Keratinocyte (primary cell): ENCODE results near the gene NMRK2. TPM values are rescaled to one million over a fixed set of nuclear protein-coding genes. Genes with fewer than 3 reads are reported as not detected.

Experiments used
- DNase-seq: peaks from one replicate; pipeline ENCODE4 v3.0.0-alpha.2; 2011; ENCODE audit warnings: low read depth, missing footprints, low spot score
- FAIRE-seq: peaks from 2 replicates; lab custom pipeline; 2011; peaks lifted over from hg19 to GRCh38; lab: Jason Lieb, UNC
- H2AFZ ChIP-seq: 2 replicates; pipeline ENCODE4 v1.6.0; 2012; ENCODE audit warnings: low read length, control low read depth, inconsistent platforms; ENCODE audit not compliant: control insufficient read depth
- H3K27ac ChIP-seq: 2 replicates; pipeline ENCODE4 v1.5.1; 2011; ENCODE audit warnings: low read length; ENCODE audit not compliant: control insufficient read depth, insufficient read depth
- H3K27me3 ChIP-seq: 3 replicates; pipeline ENCODE4 v1.6.0; 2011; ENCODE audit warnings: low read length; ENCODE audit not compliant: control insufficient read depth, insufficient read depth; ENCODE audit errors: extremely low read depth
- H3K36me3 ChIP-seq, 2 experiments: 2 replicates in 1 of 2; 3 replicates in 1 of 2; pipeline ENCODE4 v1.5.1; 2011; ENCODE audit warnings: low read length in 2 of 2, mild to moderate bottlenecking in 1 of 2; ENCODE audit not compliant: control insufficient read depth in 2 of 2, insufficient read depth in 2 of 2; ENCODE audit errors: extremely low read depth in 1 of 2
- H3K4me1 ChIP-seq: 3 replicates; pipeline ENCODE4 v1.5.1; 2011; ENCODE audit warnings: low read length; ENCODE audit not compliant: control insufficient read depth, insufficient read depth; ENCODE audit errors: extremely low read depth
- H3K4me2 ChIP-seq: 3 replicates; pipeline ENCODE4 v1.6.0; 2011; ENCODE audit warnings: low read depth, low read length; ENCODE audit not compliant: control insufficient read depth, insufficient read depth; ENCODE audit errors: extremely low read depth
- H3K4me3 ChIP-seq, 3 experiments: fragments of 200-600 bp in 1 of 3; sonication (generic) in 1 of 3; 2 replicates in 2 of 3; 3 replicates in 1 of 3; pipeline ENCODE4 v1.5.1; 2011 to 2016; ENCODE audit warnings: low read length in 3 of 3, mild to moderate bottlenecking in 3 of 3, control low read depth in 2 of 3, inconsistent platforms in 1 of 3, low read depth in 1 of 3, mixed read lengths in 1 of 3, mixed run types in 1 of 3, moderate library complexity in 1 of 3; ENCODE audit not compliant: control insufficient read depth in 2 of 3, insufficient read depth in 2 of 3; ENCODE audit errors: extremely low read depth in 1 of 3
- H3K79me2 ChIP-seq: 2 replicates; pipeline ENCODE4 v1.6.0; 2012; ENCODE audit warnings: low read length; ENCODE audit not compliant: control insufficient read depth, insufficient read depth
- H3K9ac ChIP-seq: 3 replicates; pipeline ENCODE4 v1.6.0; 2011; ENCODE audit warnings: low read length; ENCODE audit not compliant: control insufficient read depth, insufficient read depth; ENCODE audit errors: extremely low read depth
- H3K9me1 ChIP-seq: 3 replicates; pipeline ENCODE4 v1.6.0; 2011; ENCODE audit warnings: low read length; ENCODE audit not compliant: control insufficient read depth, insufficient read depth; ENCODE audit errors: extremely low read depth
- H3K9me3 ChIP-seq: 2 replicates; pipeline ENCODE4 v1.5.1; 2012; ENCODE audit warnings: low read depth, low read length; ENCODE audit not compliant: control insufficient read depth
- H4K20me1 ChIP-seq: 3 replicates; pipeline ENCODE4 v1.6.0; 2011; ENCODE audit warnings: low read length; ENCODE audit not compliant: control insufficient read depth, insufficient read depth; ENCODE audit errors: extremely low read depth
- CTCF ChIP-seq, 3 experiments: IDR thresholded peaks in 1 of 3; conservative IDR thresholded peaks in 1 of 3; optimal IDR thresholded peaks in 1 of 3; 2 replicates in 2 of 3; 3 replicates in 1 of 3; pipeline versions ENCODE3 to v1.5.1; 2011; ENCODE audit warnings: low read length in 3 of 3, mild to moderate bottlenecking in 3 of 3, moderate library complexity in 2 of 3, control low read depth in 1 of 3, inconsistent platforms in 1 of 3; ENCODE audit not compliant: insufficient read depth in 2 of 3; ENCODE audit errors: extremely low read depth in 1 of 3
- EZH2 ChIP-seq: IDR thresholded peaks from one replicate; pipeline ENCODE4 v1.6.1; 2012; ENCODE audit warnings: inconsistent platforms, mild to moderate bottlenecking, low read length, moderate library complexity
- dilution Hi-C: fragments of 300-500 bp; cut with MboI; formaldehyde crosslinking; loops from one replicate; pipeline ENCODE4 v1.7.0; 2020; ENCODE audit warnings: low sequenced_read_pairs; ENCODE audit not compliant: extremely low pct_ligation_motif_present
- polyA plus RNA-seq, 5 experiments: library from polyadenylated mRNA; depleted of rRNA in 3 of 5; stranded (reverse) in 3 of 5; stranded (forward) in 1 of 5; unstranded in 1 of 5; fragments of >200 nt; gene quantifications; 1 replicate in 1 of 5; 2 replicates in 3 of 5; 3 replicates in 1 of 5; pipeline versions ENCODE4 v1.2.1 to v1.2.3, GENCODE V29; 2011 to 2012; ENCODE audit warnings: missing spikeins in 2 of 5, low read depth in 1 of 5, low replicate concordance in 1 of 5
- small RNA-seq, 3 experiments: library from RNA; depleted of rRNA; stranded (forward); fragments of <200 nt; gene quantifications; one replicate each; pipeline ENCODE3, GENCODE V24; 2012; ENCODE audit warnings: low read depth in 3 of 3, low replicate concordance in 1 of 3; ENCODE audit not compliant: insufficient read length in 3 of 3

NMRK2 gene
- polyA plus RNA-seq, 1 donor (not counting 4 experiments of a cell fraction or from before 2014, with no cell fraction given), result not detected

DNA sequence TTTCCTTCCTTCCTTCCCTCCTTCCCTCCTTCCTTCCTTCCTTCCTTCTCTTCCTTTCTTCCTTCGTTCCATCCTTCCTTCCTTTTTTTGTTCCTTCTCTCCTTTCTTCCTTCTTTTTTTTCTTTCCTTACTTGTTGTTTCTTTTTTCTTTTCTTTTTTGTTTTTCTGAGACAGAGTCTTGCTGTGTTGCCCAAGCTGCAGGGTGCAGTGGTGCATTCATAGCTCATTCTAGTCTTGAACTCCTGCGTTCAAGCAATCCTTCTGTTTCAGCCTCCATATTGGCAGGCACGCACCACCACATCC is 57.9 kb downstream of the NMRK2 start:
- no peaks in the 10 kb centered on the region for H3K27me3 ChIP-seq
- no peaks in the 10 kb centered on the region for H3K79me2 ChIP-seq
- peaks cover 19% of the 10 kb centered on the region for H3K4me1 ChIP-seq
- dilution Hi-C loops, result no loop called here
- TF ChIP-seq CTCF (optimal IDR thresholded peaks at IDR 0.05 in 1 of 3, IDR thresholded peaks at IDR 0.05 in 1 of 3, conservative IDR thresholded peaks at IDR 0.05 in 1 of 3; ENCODE audit: extremely low read depth in 1 of 3, insufficient read depth in 2 of 3, low read length in 3 of 3) (no peak), EZH2 (no peak)
- H3K36me3 ChIP-seq, result no peaks in the 10 kb centered on the region
- no peak overlapping the region for H3K4me3 ChIP-seq
- no peak for DNase-seq
- H3K9ac ChIP-seq, result no peak overlapping the region
- FAIRE-seq, result no peak
- peaks cover 6% of the 10 kb centered on the region for H4K20me1 ChIP-seq
- no peaks in the 10 kb centered on the region for H3K9me3 ChIP-seq
- H3K9me1 ChIP-seq, result no peaks in the 10 kb centered on the region
- H3K27ac ChIP-seq, result no peak overlapping the region
- peak overlapping the region; percentile 4 for H2AFZ ChIP-seq
- no peak overlapping the region for H3K4me2 ChIP-seq

Small RNA genes within 50 kb of the gene (small RNA-seq; reads per million reads assigned to genes)
- 0 reads per million in 3 experiments for gene RN7SL202P
- 59.0 to 3,040 (median 417) reads per million in 3 experiments for gene SNORD37

Other genes starting within 250 kb of the NMRK2 start
- 3.6 to 8.2 TPM (median 3.8 TPM) in 3 replicates for gene PIP5K1C, start 232.6 kb upstream of the NMRK2 start, polyA plus RNA-seq
- 0.02 to 0.08 TPM in 2 of 3 replicates, not detected in the other for gene TJP3, start 224.7 kb upstream of the NMRK2 start, polyA plus RNA-seq
- 5.6 to 14.0 TPM (median 6.7 TPM) in 3 replicates for gene APBA3, start 171.4 kb upstream of the NMRK2 start, polyA plus RNA-seq
- gene MRPL54, start 170.4 kb upstream of the NMRK2 start, polyA plus RNA-seq, result 27.0 to 35.6 TPM (median 30.0 TPM) in 3 replicates
- gene RAX2, start 160.8 kb upstream of the NMRK2 start, polyA plus RNA-seq, result not detected in 3 replicates
- 0.05 to 0.27 TPM (median 0.16 TPM) in 3 replicates for gene MATK, start 146.7 kb upstream of the NMRK2 start, polyA plus RNA-seq
- not detected in 3 replicates for gene ZFR2, start 64.0 kb upstream of the NMRK2 start, polyA plus RNA-seq
- gene ATCAY, start 52.4 kb upstream of the NMRK2 start, polyA plus RNA-seq, result not detected in 3 replicates
- gene DAPK3, start 38.0 kb downstream of the NMRK2 start, polyA plus RNA-seq, result 57.3 to 94.7 TPM (median 60.8 TPM) in 3 replicates
- gene EEF2, start 52.4 kb downstream of the NMRK2 start, polyA plus RNA-seq, result 884 to 1,193 TPM (median 1,022 TPM) in 3 replicates
- gene PIAS4, start 74.7 kb downstream of the NMRK2 start, polyA plus RNA-seq, result 6.1 to 11.4 TPM (median 7.5 TPM) in 3 replicates
- 3.7 to 9.8 TPM (median 7.2 TPM) in 3 replicates for gene ZBTB7A, start 133.8 kb downstream of the NMRK2 start, polyA plus RNA-seq
- gene MAP2K2, start 191.1 kb downstream of the NMRK2 start, polyA plus RNA-seq, result 61.8 to 97.9 TPM (median 89.5 TPM) in 3 replicates
- gene CREB3L3, start 220.6 kb downstream of the NMRK2 start, polyA plus RNA-seq, result not detected in 3 replicates
- 14.6 to 28.6 TPM (median 17.4 TPM) in 3 replicates for gene SIRT6, start 249.5 kb downstream of the NMRK2 start, polyA plus RNA-seq
- 0.02 to 0.15 TPM (median 0.07 TPM) in 3 replicates for gene ANKRD24, start 249.6 kb downstream of the NMRK2 start, polyA plus RNA-seq